Measurements from ENCODE around the gene APOE. TPM values are rescaled to one million over a fixed set of nuclear protein-coding genes. Genes with fewer than 3 reads are reported as not detected.

Gene APOE
- total and polyA plus RNA-seq, 2 of the 13 experiments (the other 11 are each of a cell fraction or from before 2014, with no cell fraction given), result 1,328 to 1,470 TPM

DNA sequence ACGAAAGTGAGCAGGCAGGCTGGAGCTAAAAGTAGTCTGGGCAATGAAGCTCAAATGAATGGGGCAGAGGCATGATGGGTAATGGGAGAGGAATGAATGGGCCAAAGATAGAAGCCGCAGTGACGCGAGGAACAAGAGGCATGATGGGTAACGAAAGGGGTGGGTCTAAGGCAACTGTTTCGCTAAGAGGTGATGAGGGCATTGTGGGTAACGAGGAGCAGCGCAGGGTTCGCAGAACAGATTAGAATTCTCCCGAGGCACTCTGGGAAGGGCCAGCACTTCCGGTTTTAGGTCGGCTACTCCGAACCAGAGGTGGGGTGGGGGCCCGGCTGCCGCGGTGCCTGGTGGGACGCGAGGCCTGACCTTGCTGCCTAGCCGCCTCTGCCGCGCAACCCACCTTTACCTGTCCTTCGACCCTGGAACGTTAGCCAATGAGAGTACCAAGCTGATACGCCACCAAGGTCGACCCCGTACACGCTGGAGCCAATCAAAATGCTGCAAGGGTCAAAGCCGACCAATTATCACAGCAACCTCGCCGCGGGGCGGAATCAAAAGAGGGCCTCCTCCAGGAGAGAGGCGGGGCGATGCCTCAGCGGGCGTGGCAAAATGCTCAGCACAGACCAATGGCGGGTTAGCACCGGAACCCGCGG lies 15.1 kb upstream of the APOE start (continued):
- TF ChIP-seq THAP8 (CRISPR knock-in tag; IDR thresholded peaks at IDR 0.05; ENCODE audit: borderline replicate concordance) (no peak), SMAD9 (CRISPR knock-in tag; IDR thresholded peaks at IDR 0.05) (no peak), NFE2L2 (IDR thresholded peaks at IDR 0.05; ENCODE audit: low read length) (no peak), PHF20 (CRISPR knock-in tag; IDR thresholded peaks at IDR 0.05) (peak; percentile 90), NCOA1 (CRISPR knock-in tag; IDR thresholded peaks at IDR 0.05) (no peak), GPN1 (CRISPR knock-in tag; IDR thresholded peaks at IDR 0.05; ENCODE audit: borderline replicate concordance) (no peak), ZIK1 (CRISPR knock-in tag; IDR thresholded peaks at IDR 0.05; ENCODE audit: borderline replicate concordance, low read depth) (0 out of 2 replicates have a peak, but pooled peaks have one; percentile 53), HHEX (CRISPR knock-in tag; IDR thresholded peaks at IDR 0.05) (no peak), IRX3 (CRISPR knock-in tag; IDR thresholded peaks at IDR 0.05; ENCODE audit: borderline replicate concordance, low read depth) (no peak), CHD4 (IDR thresholded peaks at IDR 0.05; ENCODE audit: borderline replicate concordance, low read length) (no peak), MATR3 (CRISPR knock-in tag; IDR thresholded peaks at IDR 0.05) (no peak), ZKSCAN8 (CRISPR knock-in tag; IDR thresholded peaks at IDR 0.05; ENCODE audit: borderline replicate concordance) (no peak; the same call in 1 of the 2 replicates), JUND (CRISPR knock-in tag; IDR thresholded peaks at IDR 0.05) (0 out of 2 replicates have a peak, but pooled peaks have one; percentile 11), ZKSCAN1 (IDR thresholded peaks at IDR 0.05; ENCODE audit: low read length) (no peak), IKZF4 (CRISPR knock-in tag; IDR thresholded peaks at IDR 0.05; ENCODE audit: borderline replicate concordance, low read depth, not compliant biosample characterization) (no peak), BRCA1 (CRISPR knock-in tag; IDR thresholded peaks at IDR 0.05) (no peak), MEIS1 (CRISPR knock-in tag; IDR thresholded peaks at IDR 0.05; ENCODE audit: borderline replicate concordance) (no peak), JUN (CRISPR knock-in tag; IDR thresholded peaks at IDR 0.05) (no peak), ZMAT5 (CRISPR knock-in tag; IDR thresholded peaks at IDR 0.05; ENCODE audit: borderline replicate concordance, low read depth) (no peak), RFX1 (IDR thresholded peaks at IDR 0.05) (no peak; the same call in 1 of the 2 replicates), KDM4B (CRISPR knock-in tag; IDR thresholded peaks at IDR 0.05) (no peak), TARDBP (CRISPR knock-in tag; IDR thresholded peaks at IDR 0.05) (peak; percentile 34; the same call in 1 of the 2 replicates)
- TF ChIP-seq, protein P1, sequence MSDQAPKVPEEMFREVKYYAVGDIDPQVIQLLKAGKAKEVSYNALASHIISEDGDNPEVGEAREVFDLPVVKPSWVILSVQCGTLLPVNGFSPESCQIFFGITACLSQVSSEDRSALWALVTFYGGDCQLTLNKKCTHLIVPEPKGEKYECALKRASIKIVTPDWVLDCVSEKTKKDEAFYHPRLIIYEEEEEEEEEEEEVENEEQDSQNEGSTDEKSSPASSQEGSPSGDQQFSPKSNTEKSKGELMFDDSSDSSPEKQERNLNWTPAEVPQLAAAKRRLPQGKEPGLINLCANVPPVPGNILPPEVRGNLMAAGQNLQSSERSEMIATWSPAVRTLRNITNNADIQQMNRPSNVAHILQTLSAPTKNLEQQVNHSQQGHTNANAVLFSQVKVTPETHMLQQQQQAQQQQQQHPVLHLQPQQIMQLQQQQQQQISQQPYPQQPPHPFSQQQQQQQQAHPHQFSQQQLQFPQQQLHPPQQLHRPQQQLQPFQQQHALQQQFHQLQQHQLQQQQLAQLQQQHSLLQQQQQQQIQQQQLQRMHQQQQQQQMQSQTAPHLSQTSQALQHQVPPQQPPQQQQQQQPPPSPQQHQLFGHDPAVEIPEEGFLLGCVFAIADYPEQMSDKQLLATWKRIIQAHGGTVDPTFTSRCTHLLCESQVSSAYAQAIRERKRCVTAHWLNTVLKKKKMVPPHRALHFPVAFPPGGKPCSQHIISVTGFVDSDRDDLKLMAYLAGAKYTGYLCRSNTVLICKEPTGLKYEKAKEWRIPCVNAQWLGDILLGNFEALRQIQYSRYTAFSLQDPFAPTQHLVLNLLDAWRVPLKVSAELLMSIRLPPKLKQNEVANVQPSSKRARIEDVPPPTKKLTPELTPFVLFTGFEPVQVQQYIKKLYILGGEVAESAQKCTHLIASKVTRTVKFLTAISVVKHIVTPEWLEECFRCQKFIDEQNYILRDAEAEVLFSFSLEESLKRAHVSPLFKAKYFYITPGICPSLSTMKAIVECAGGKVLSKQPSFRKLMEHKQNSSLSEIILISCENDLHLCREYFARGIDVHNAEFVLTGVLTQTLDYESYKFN (CRISPR knock-in tag; conservative IDR thresholded peaks at IDR 0.05), result peak; percentile 49; the same call in 1 of the 2 replicates
- TF ChIP-seq, protein P2, sequence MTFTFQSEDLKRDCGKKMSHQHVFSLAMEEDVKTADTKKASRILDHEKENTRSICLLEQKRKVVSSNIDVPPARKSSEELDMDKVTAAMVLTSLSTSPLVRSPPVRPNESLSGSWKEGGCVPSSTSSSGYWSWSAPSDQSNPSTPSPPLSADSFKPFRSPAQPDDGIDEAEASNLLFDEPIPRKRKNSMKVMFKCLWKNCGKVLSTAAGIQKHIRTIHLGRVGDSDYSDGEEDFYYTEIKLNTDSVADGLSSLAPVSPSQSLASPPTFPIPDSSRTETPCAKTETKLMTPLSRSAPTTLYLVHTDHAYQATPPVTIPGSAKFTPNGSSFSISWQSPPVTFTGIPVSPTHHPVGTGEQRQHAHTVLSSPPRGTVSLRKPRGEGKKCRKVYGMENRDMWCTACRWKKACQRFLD (CRISPR knock-in tag; IDR thresholded peaks at IDR 0.05; ENCODE audit: borderline replicate concordance), result no peak

All from HepG2 (cell line).